Right lung (tissue), 5 donors: ENCODE data around the gene RASSF1. TPM values are rescaled to one million over a fixed set of nuclear protein-coding genes. Genes with fewer than 3 reads are reported as not detected.
"Not testable (repeated sequence)": the region's sequence is repeated elsewhere in the genome, so short reads cannot be mapped to it uniquely, and the experiment has no call there.

ENCODE experiments used
- DNase-seq, 2 donors: peaks; one replicate each; pipeline ENCODE4 v3.0.0-alpha.2; 2013
- polyA plus RNA-seq, 5 donors: library from polyadenylated mRNA; unstranded; fragments of 120-200 nt; gene quantifications; one replicate each; pipeline versions ENCODE4 v1.2.1 to v1.2.3, GENCODE V29; 2013; ENCODE audit warnings: inconsistent platforms in 1 of 5, low replicate concordance in 1 of 5; ENCODE audit not compliant: insufficient read length in 5 of 5, insufficient read depth in 1 of 5

RASSF1 gene
- polyA plus RNA-seq, 5 donors = 24.1 to 34.2 (median 27.9) TPM

DNA sequence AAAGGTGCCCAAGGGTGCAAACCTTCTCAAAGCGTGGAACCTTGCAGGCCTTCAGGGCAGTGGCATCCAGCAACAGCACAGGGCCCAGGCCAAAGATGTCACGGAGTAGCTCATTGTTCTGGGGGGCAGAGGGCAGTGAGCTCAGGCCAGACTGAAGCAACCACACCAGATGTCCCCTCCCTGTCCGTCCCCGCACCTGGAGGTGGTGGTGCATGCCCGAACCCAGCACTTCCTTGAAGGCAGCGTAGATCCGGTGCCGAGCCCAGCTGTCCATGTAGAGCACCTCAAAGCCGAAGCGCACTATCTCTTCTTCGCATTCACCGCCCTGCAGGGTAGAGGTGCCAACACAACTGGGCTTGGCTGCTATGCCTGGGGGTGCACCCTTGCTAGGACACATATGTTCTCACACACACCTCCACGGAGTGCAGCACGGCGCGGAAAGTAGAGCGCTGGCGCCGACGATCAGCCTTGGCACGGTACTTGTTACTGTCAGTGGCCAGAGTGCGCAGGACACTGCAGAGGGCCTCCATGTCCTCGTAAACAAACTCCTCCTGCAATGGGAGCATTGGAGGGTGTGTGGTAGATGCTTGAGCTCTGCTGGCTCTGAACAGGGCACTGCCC, 52.1 kb downstream of the RASSF1 start:
- no peak for DNase-seq

DNA sequence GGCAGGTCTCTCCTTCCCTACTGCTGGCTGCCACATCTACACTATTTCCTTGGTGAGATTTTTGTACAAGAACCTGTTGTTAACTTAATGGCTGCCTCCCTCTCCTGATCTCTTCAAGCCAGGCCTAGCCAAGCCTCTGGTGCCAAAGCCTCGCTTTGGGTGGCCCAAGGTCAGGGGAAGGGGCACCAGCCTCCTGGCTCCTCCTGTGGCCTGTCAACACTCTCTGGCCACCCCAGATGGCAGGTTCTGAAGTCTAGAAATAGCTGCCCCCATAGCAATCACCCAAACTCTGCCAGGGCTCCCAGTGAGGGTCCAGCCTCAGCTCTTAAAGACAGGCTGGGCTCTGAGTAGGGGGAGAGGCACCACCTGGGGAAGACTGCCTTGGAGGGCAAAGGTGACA, 53.4 kb downstream of the RASSF1 start:
- no peak for DNase-seq

DNA sequence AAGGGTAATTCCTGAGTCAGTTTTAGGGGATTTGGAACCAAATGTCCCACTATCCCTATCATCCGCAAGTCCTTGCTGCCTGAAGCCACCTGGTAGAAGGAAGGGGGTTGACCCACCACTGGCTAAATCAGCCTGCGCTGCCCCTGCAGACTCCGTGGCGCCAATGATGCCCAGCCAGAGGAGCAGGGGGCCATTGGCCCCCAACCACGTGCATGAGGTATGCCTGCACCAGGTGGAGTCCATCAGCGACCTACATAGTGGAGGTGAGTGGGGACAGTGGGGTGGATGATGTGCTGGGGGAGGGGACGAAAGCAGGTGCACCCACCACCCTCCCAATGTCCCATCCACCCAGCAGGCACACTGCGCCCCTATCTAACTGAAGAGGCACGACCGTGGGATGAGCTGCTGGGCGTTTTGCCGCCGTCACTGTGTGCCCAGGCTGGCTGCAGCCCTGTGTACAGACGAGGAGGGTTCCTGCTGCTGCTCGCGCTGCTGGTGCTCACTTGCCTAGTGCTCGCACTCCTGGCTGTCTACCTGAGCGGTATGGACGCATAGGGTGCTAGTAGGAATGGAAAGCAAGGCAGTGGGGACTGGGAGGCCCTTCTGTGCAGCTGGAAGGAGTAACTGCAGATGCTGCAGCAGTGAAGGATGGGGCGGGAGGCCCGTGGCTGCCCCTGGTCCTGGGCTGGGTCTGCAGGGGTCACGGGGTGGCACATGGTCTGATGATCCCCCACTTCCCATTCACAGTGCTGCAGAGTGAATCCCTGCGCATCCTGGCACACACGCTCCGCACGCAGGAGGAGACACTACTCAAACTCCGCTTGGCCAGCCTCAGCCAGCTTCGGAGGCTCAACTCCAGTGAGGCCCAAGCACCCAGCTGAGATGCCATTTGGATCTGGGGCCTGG, 54.1 kb downstream of the RASSF1 start:
- DNase-seq = no peak

DNA sequence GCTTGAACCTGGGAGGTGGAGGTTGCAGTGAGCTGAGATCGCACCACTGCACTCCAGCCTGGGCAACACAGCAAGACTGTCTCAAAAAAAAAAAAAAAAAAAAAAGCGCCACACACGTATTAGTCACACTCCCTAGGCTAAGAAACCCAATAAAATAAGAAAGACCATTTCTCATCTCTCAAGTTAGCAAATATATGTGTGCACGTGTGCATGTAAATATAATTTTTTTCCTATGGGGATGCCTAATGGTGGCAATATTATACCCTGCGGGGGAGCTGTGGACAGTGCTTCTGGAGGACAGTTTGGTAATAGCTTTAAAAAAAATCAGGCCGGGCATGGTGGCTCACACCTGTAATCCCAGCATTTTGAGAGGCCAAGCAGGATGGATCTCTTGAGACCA, 56.5 kb downstream of the RASSF1 start:
- DNase-seq = not testable (repeated sequence)

Other genes with a start within 250 kb of the RASSF1 start
- gene SEMA3F, start 185.5 kb downstream of the RASSF1 start, polyA plus RNA-seq = 10 to 100 TPM; 33.1 to 57.1 (median 44.4) TPM
- not detected for gene GNAT1, start 149.2 kb downstream of the RASSF1 start, polyA plus RNA-seq
- 10 to 100 TPM in 1 of 5 donors, 1 to 10 TPM in 4; 5.3 to 10.0 (median 7.9) TPM for gene SLC38A3, start 135.6 kb downstream of the RASSF1 start, polyA plus RNA-seq
- gene GNAI2, start 104.6 kb downstream of the RASSF1 start, polyA plus RNA-seq = 100 to 1,000 TPM; 234 to 282 (median 257) TPM
- gene SEMA3B, start 71.7 kb downstream of the RASSF1 start, polyA plus RNA-seq = 10 to 100 TPM; 14.9 to 31.5 (median 29.6) TPM
- 1 to 10 TPM in 1 of 5 donors, under 1 TPM in 4; 0.14 to 1.4 (median 0.36) TPM for gene LSMEM2, start 61.7 kb downstream of the RASSF1 start, polyA plus RNA-seq
- gene IFRD2, start 48.4 kb downstream of the RASSF1 start, polyA plus RNA-seq = 10 to 100 TPM; 26.6 to 46.5 (median 34.0) TPM
- gene HYAL3, start 41.4 kb downstream of the RASSF1 start, polyA plus RNA-seq = 1 to 10 TPM; 2.9 to 5.8 (median 3.2) TPM
- gene NAA80, start 41.4 kb downstream of the RASSF1 start, polyA plus RNA-seq = 10 to 100 TPM in 1 of 5 donors, 1 to 10 TPM in 4; 6.1 to 10.2 (median 7.9) TPM
- 1 to 10 TPM; 2.2 to 3.1 (median 2.5) TPM for gene HYAL1, start 37.3 kb downstream of the RASSF1 start, polyA plus RNA-seq
- gene HYAL2, start 18.1 kb downstream of the RASSF1 start, polyA plus RNA-seq = 100 to 1,000 TPM in 1 of 5 donors, 10 to 100 TPM in 4; 67.8 to 113 (median 77.3) TPM
- 10 to 100 TPM; 18.4 to 26.2 (median 18.9) TPM for gene TUSC2, start 12.6 kb downstream of the RASSF1 start, polyA plus RNA-seq
- gene ZMYND10, start 4.9 kb upstream of the RASSF1 start, polyA plus RNA-seq = 10 to 100 TPM in 4 of 5 donors, 1 to 10 TPM in 1; 4.7 to 32.7 (median 20.9) TPM
- 10 to 100 TPM; 27.5 to 36.0 (median 30.8) TPM for gene NPRL2, start 9.9 kb upstream of the RASSF1 start, polyA plus RNA-seq
- 10 to 100 TPM in 2 of 5 donors, 1 to 10 TPM in 3; 7.8 to 12.1 (median 9.5) TPM for gene CYB561D2, start 10.0 kb upstream of the RASSF1 start, polyA plus RNA-seq
- 10 to 100 TPM; 22.2 to 38.0 (median 27.5) TPM for gene TMEM115, start 18.7 kb upstream of the RASSF1 start, polyA plus RNA-seq
- 10 to 100 TPM; 11.3 to 33.6 (median 27.5) TPM for gene CACNA2D2, start 162.8 kb upstream of the RASSF1 start, polyA plus RNA-seq
- gene C3orf18, start 226.9 kb upstream of the RASSF1 start, polyA plus RNA-seq = 10 to 100 TPM; 16.5 to 23.6 (median 22.8) TPM
- gene HEMK1, start 228.7 kb upstream of the RASSF1 start, polyA plus RNA-seq = 10 to 100 TPM; 20.9 to 29.4 (median 23.5) TPM